ENCODE measurements around the gene OTOP1. TPM values are rescaled to one million over a fixed set of nuclear protein-coding genes. Genes with fewer than 3 reads are reported as not detected.
A peak's percentile ranks its signal among the peaks of the same experiment; 100 is the strongest.

The OTOP1 gene
- total RNA-seq, 4 donors from 2014 or later = not detected

GRCh38 chr4:4269856-4270255 is 43.1 kb upstream of the OTOP1 start:
- in situ Hi-C loops (cut with MboI; ENCODE audit: low pct_ligation_motif_present in 1 of 4, low pct_unique_long_range_greater_than_20kb in 1 of 4, low sequenced_read_pairs in 3 of 4) (no loop called here), intact Hi-C loops (cut with DNase I; ENCODE audit: low total_unique reads) (no loop called here)
- H3K9me3 ChIP-seq = no peaks in the 10 kb centered on the region
- no peaks in the 10 kb centered on the region for H3K27me3 ChIP-seq
- TF ChIP-seq CTCF (IDR thresholded peaks at IDR 0.05) = no peak
- whole genome bisulfite sequencing, 2 donors (ENCODE audit: low coverage in 1 of 2) = 90 to 91% methylated on average over 1 to 4 of the region's 4 CpGs
- DNase-seq = no peak
- H3K4me3 ChIP-seq = no peak overlapping the region
- H3K36me3 ChIP-seq = peaks cover 0 to 22% (median 8%) of the 10 kb centered on the region in 4 donors
- no peaks in the 10 kb centered on the region for H3K4me1 ChIP-seq
- no peak overlapping the region for H3K27ac ChIP-seq

- Histone ChIP-seq H3K9me3 (no peaks in the 10 kb centered on the region), H3K27me3 (no peaks in the 10 kb centered on the region), H3K4me3 (no peak overlapping the region), H3K4me1 (no peaks in the 10 kb centered on the region), H3K36me3 (peaks cover 0 to 17% (median 8%) of the 10 kb centered on the region in 4 donors), H3K27ac (peak overlapping the region in 1 of 4 donors; percentile 35)
- intact Hi-C loops (cut with DNase I; ENCODE audit: low total_unique reads) (no loop called here), in situ Hi-C loops (cut with MboI; ENCODE audit: low pct_ligation_motif_present in 1 of 4, low pct_unique_long_range_greater_than_20kb in 1 of 4, low sequenced_read_pairs in 3 of 4) (no loop called here)
- DNase-seq = peak; percentile 17
- WGBS, 2 donors (ENCODE audit: low coverage in 1 of 2) = 93% methylated on average over 11 of the region's 11 CpGs; no CpG with 5 or more reads in 1 of the 2 donors
- TF ChIP-seq EP300 (IDR thresholded peaks at IDR 0.05; ENCODE audit: low read depth) (no peak), CTCF (IDR thresholded peaks at IDR 0.05) (no peak), POLR2A (IDR thresholded peaks at IDR 0.05) (peak; percentile 15)
These were observed 42.6 kb upstream of the OTOP1 start for GRCh38 chr4:4269331-4269731.

GRCh38 chr4:4268776-4269175 is 42.0 kb upstream of the OTOP1 start:
- in situ Hi-C loops (cut with MboI; ENCODE audit: low pct_ligation_motif_present in 1 of 4, low pct_unique_long_range_greater_than_20kb in 1 of 4, low sequenced_read_pairs in 3 of 4) = no loop called here
- intact Hi-C loops (cut with DNase I; ENCODE audit: low total_unique reads) = no loop called here
- Histone ChIP-seq H3K27me3 (no peaks in the 10 kb centered on the region), H3K9me3 (no peaks in the 10 kb centered on the region), H3K4me1 (no peaks in the 10 kb centered on the region), H3K27ac (peak overlapping the region in 2 of 4 donors; percentile 15 to 35), H3K36me3 (peaks cover 0 to 14% (median 7%) of the 10 kb centered on the region in 4 donors), H3K4me3 (no peak overlapping the region)
- WGBS, 2 donors (ENCODE audit: low coverage in 1 of 2) = 80% methylated on average over 1 of the region's 1 CpG; no CpG with 5 or more reads in 1 of the 2 donors
- TF ChIP-seq CTCF (IDR thresholded peaks at IDR 0.05) = no peak
- no peak for TF ChIP-seq POLR2A (IDR thresholded peaks at IDR 0.05)
- TF ChIP-seq POLR2AphosphoS5 (IDR thresholded peaks at IDR 0.05) = no peak
- TF ChIP-seq EP300 (IDR thresholded peaks at IDR 0.05; ENCODE audit: low read depth) = no peak
- DNase-seq = no peak

GRCh38 chr4:4267981-4268380 is 41.3 kb upstream of the OTOP1 start:
- Histone ChIP-seq H3K4me1 (no peaks in the 10 kb centered on the region), H3K36me3 (peaks cover 0 to 6% (median 3%) of the 10 kb centered on the region in 4 donors), H3K9me3 (no peaks in the 10 kb centered on the region), H3K27me3 (no peaks in the 10 kb centered on the region), H3K27ac (peak overlapping the region in 1 of 4 donors; percentile 35), H3K4me3 (no peak overlapping the region)
- in situ Hi-C loops (cut with MboI; ENCODE audit: low pct_ligation_motif_present in 1 of 4, low pct_unique_long_range_greater_than_20kb in 1 of 4, low sequenced_read_pairs in 3 of 4) = no loop called here
- TF ChIP-seq POLR2A (IDR thresholded peaks at IDR 0.05) (no peak), EP300 (IDR thresholded peaks at IDR 0.05; ENCODE audit: low read depth) (no peak), POLR2AphosphoS5 (IDR thresholded peaks at IDR 0.05) (no peak), CTCF (IDR thresholded peaks at IDR 0.05) (no peak)
- DNase-seq = no peak
- WGBS, 2 donors (ENCODE audit: low coverage in 1 of 2) = 61 to 88% methylated on average over 5 of the region's 5 CpGs
- intact Hi-C loops (cut with DNase I; ENCODE audit: low total_unique reads) = no loop called here

All from transverse colon (tissue), 4 donors.